ENCODE data around the gene SLC9C2. TPM values are rescaled to one million over a fixed set of nuclear protein-coding genes. Genes with fewer than 3 reads are reported as not detected.

Gene SLC9C2
- polyA plus RNA-seq, 1 experiment: not detected

GRCh38 chr1:173554089-173554488, 48.8 kb downstream of the SLC9C2 start:
- no peak overlapping the region for H3K4me3 ChIP-seq (ENCODE audit: low read depth, low read length)
- H3K27me3 ChIP-seq (ENCODE audit: control insufficient read depth, insufficient read depth, low read length): peaks cover 2% of the 10 kb centered on the region
- H3K27ac ChIP-seq (ENCODE audit: low read depth, low read length): no peak overlapping the region
- H3K9me3 ChIP-seq (ENCODE audit: control insufficient read depth, insufficient read depth, low read length): no peaks in the 10 kb centered on the region
- POLR2A ChIA-PET: no interaction called here
- CTCF ChIA-PET: no interaction called here
- no peak for DNase-seq (ENCODE audit: low read depth, low spot score)
- no peak for TF ChIP-seq CTCF (IDR thresholded peaks at IDR 0.05; ENCODE audit: low read depth, low read length)

- Histone ChIP-seq H3K9me3 (ENCODE audit: control insufficient read depth, insufficient read depth, low read length) (no peaks in the 10 kb centered on the region), H3K27me3 (ENCODE audit: control insufficient read depth, insufficient read depth, low read length) (peaks cover 2% of the 10 kb centered on the region), H3K27ac (ENCODE audit: low read depth, low read length) (no peak overlapping the region), H3K4me3 (ENCODE audit: low read depth, low read length) (no peak overlapping the region)
- no peak for TF ChIP-seq CTCF (IDR thresholded peaks at IDR 0.05; ENCODE audit: low read depth, low read length)
- ChIA-PET CTCF (no interaction called here), POLR2A (no interaction called here)
- no peak for DNase-seq (ENCODE audit: low read depth, low spot score)
These were observed 49.6 kb downstream of the SLC9C2 start for GRCh38 chr1:173553312-173553711.

GRCh38 chr1:173551699-173552098, 51.2 kb downstream of the SLC9C2 start:
- no peaks in the 10 kb centered on the region for H3K9me3 ChIP-seq (ENCODE audit: control insufficient read depth, insufficient read depth, low read length)
- no peak overlapping the region for H3K27ac ChIP-seq (ENCODE audit: low read depth, low read length)
- DNase-seq (ENCODE audit: low read depth, low spot score): no peak
- ChIA-PET CTCF (no interaction called here), POLR2A (no interaction called here)
- TF ChIP-seq CTCF (IDR thresholded peaks at IDR 0.05; ENCODE audit: low read depth, low read length): no peak
- H3K27me3 ChIP-seq (ENCODE audit: control insufficient read depth, insufficient read depth, low read length): peaks cover 2% of the 10 kb centered on the region
- no peak overlapping the region for H3K4me3 ChIP-seq (ENCODE audit: low read depth, low read length)

- ChIA-PET POLR2A (no interaction called here), CTCF (interaction anchor here (1.0 kb wide), 1 partner anchor 14 kb away, joined by 3 read pairs; no protein-coding TSS in a partner anchor)
- H3K27me3 ChIP-seq (ENCODE audit: control insufficient read depth, insufficient read depth, low read length): peaks cover 2% of the 10 kb centered on the region
These were observed 53.1 kb downstream of the SLC9C2 start for GRCh38 chr1:173549813-173550212.

GRCh38 chr1:173545688-173546087, 57.2 kb downstream of the SLC9C2 start:
- CTCF ChIA-PET: interaction anchor here (0.5 kb wide), 1 partner anchor 256 kb away, joined by 3 read pairs; no protein-coding TSS in a partner anchor

More at GRCh38 chr1:173549813-173550212, 53.1 kb downstream of the SLC9C2 start:
- no peak overlapping the region for H3K4me3 ChIP-seq (ENCODE audit: low read depth, low read length)
- TF ChIP-seq CTCF (IDR thresholded peaks at IDR 0.05; ENCODE audit: low read depth, low read length): no peak
- H3K27ac ChIP-seq (ENCODE audit: low read depth, low read length): no peak overlapping the region
- DNase-seq (ENCODE audit: low read depth, low spot score): no peak
- H3K9me3 ChIP-seq (ENCODE audit: control insufficient read depth, insufficient read depth, low read length): no peaks in the 10 kb centered on the region

More at GRCh38 chr1:173545688-173546087, 57.2 kb downstream of the SLC9C2 start:
- POLR2A ChIA-PET: no interaction called here
- Histone ChIP-seq H3K27ac (ENCODE audit: low read depth, low read length) (no peak overlapping the region), H3K27me3 (ENCODE audit: control insufficient read depth, insufficient read depth, low read length) (no peaks in the 10 kb centered on the region), H3K4me3 (ENCODE audit: low read depth, low read length) (no peak overlapping the region), H3K9me3 (ENCODE audit: control insufficient read depth, insufficient read depth, low read length) (no peaks in the 10 kb centered on the region)
- no peak for DNase-seq (ENCODE audit: low read depth, low spot score)
- TF ChIP-seq CTCF (IDR thresholded peaks at IDR 0.05; ENCODE audit: low read depth, low read length): no peak
